ENCODE results near the gene CCN5.
"Not testable (repeated sequence)": the region's sequence is repeated elsewhere in the genome, so short reads cannot be mapped to it uniquely, and the experiment has no call there.

Gene CCN5

DNA sequence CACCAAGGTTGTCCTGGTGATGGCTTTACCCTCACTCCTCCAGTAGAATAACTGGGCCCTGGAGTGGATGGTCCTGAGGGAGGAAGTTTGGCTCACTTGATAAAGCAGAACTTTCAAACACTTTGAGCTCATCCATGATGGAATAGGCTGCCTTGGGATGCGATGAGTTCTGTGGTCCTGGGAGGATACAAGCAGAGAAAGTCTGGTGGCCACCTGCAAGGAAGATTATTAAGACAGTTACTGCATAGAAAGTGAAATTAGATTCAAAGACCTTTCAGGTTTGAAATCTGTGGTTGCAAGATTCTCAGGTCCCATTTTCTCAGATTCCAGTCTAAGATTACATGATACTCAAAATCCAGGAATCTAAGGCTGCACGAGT is 19.9 kb upstream of the CCN5 start:
- no peak for DNase-seq

DNA sequence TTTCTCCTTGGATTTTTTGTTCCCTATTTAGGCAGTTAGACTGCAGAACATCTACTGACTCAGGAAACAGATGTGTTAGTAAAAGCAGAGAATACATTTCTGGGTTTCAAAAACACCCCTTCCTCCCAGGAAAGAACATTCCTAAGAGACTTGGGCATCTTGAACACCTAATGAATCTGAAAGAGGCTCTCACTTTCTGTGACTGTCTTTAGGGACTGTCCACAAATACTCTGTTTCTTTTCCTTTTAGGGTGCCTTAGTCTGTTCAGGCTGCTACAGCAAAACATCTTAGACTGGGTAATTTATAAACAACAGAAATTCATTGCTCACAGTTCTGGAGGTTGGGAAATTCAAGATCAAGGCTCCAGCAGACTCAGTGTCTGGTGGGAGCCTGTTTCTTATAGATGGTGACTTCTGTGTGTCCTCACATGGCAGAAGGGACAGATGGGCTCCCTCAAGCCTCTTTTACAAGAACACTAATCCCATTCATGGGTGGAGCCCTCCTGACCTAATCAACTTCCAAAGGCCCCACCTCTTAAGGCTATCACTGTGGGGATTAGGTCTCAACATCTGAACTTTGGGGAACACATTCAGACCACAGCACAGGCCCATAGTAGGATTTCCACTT is 19.4 kb upstream of the CCN5 start:
- DNase-seq, result no peak

DNA sequence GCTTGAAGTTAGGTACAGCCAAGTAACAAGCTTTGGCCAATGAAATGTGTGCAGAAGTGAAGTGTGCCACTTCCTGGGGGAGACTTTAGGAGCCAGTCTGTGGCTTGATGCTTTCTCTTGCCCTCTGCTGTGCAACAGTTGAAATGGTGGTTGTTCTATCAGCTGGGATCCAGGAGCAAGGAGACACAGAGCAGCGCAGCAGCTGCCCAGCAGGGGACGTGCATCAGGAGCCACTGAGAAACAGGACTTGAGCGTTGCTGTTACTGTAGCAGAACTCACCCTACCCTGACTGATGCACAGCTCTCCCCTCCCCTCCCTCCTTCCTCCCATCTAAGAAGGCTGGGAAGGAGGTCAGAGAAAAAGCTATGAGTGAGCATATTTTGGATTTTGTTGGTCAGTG is 18.9 kb upstream of the CCN5 start:
- DNase-seq, result no peak

DNA sequence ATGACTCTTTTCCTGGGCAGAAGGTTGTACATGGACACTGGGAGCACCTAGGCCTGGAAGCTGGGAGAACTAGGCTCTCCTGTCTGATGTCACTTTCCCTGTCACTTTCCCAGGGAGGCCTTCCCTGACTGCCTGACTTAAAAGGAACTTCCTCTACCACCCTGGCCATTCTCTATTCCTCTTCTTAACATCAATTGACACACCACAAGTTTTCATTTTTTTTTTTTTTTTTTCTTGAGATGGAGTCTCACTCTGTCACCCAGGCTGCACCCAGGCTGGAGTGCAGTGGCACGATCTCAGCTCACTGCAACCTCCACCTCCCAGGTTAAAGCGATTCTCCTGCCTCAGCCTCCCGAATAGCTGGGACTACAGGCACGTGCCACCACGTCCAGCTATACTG is 18.1 kb upstream of the CCN5 start:
- DNase-seq, result not testable (repeated sequence)

DNA sequence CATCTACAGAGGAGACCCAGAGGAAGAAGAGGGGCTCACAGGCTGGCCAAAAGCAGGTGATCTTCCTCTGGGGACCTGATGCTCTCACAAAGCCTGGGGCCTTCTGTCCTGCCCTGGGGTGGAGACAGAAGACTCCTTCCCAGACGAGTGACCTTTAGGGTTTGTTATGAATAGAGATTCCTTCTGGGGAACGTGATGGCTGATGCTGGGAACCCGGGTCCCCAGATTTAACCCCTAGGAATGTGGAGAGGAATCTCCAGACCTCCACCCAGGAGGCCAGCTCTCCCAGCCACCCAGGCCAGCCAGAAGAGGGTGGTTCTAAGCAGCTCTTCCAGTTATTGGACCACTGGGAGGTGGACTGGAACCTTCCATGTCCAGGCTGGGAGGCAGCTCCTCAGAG is 16.8 kb upstream of the CCN5 start:
- DNase-seq, result no peak

DNA sequence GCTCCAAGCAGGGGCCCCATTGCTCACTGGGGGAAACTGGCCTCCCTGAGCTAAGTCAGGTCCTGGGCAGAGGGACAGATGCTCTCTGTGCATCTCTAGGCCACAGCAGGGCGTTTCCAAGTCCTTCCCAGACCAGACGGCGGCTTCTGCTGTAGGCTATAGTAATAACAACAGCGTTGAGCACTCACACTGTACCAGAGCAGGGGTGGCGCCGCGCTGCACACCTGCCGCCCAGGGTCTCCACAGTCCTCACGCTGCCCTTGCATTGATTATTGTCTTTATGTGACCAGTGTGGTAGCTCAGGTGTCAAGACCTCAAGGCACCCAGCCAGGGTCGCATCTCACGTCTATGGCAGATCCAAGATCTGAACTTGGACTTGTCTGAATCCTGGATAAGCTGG is 14.9 kb upstream of the CCN5 start:
- no peak for DNase-seq

DNA sequence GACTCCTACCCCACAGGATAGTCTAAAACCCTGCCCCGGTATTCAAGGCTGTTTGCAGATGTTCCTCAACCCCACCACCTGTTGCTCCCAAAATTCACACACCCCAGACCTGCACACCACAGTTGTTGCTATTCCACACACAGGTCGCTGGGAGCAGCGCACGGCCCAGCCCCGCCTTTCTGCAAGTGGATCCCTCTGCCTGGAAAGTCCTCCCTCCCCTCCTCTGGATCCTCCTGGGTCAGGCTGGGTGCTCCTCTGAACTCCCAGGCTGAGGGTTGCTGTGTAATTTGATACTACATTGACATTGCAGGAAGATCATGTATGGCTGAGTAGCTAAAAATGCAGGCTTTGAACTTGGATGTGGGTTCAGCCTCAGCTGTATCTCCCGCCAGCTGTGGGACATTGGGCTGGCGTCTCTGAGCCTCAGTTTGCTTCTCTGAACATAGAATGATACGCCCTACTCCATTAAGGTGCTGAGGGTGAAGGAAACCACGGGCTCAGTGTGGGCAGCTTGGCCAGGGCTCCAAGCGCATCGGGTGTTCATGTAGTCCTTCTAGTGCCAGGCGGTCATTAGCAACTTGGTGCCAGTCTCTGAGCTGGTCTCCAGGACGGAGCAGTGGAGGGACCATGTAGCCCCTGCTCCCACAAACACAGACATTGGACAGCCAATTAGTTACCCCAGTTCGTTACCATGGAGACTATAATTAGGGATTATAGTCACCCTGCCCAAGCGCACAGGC is 13.9 kb upstream of the CCN5 start:
- no peak for DNase-seq

DNA sequence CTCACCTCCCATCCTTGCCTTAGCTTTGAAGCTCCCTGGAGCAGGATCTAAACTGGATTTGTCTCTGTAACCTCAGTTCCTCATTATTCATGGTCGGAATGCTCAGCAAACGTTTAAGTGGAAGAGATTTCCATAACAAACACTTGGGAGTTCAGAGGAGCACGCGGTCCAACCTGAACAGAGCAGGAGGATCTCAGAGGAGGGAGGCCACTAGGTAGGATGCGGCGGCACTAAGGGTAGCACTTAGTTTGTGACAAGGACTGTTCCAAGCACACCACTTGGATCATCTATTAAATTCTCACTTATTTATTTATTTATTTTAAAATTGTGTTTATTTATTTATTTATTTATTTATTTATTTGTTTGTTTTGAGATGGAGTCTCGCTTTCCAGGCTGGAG is 13.3 kb upstream of the CCN5 start:
- DNase-seq, result no peak

DNA sequence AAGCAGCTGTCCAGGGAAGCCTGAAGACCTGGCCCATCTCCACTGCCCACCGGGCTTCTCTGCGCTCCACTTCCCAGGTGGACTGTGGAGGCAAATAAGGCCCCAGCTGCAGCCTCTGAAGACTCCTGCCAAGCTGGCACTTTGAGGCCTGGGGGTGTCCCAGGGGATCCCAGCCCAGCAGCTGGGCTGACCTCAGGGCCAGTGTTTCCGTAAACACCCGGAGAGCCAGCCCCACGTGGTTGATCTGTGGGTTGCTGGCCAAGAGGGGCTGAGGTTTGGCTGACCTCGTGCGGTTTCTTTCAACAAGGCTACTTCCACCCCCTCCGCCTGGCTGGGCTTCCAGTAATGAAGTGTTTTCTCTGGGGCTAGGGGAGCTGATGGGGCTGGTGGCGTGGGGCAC is 12.4 kb upstream of the CCN5 start:
- DNase-seq, result no peak

DNA sequence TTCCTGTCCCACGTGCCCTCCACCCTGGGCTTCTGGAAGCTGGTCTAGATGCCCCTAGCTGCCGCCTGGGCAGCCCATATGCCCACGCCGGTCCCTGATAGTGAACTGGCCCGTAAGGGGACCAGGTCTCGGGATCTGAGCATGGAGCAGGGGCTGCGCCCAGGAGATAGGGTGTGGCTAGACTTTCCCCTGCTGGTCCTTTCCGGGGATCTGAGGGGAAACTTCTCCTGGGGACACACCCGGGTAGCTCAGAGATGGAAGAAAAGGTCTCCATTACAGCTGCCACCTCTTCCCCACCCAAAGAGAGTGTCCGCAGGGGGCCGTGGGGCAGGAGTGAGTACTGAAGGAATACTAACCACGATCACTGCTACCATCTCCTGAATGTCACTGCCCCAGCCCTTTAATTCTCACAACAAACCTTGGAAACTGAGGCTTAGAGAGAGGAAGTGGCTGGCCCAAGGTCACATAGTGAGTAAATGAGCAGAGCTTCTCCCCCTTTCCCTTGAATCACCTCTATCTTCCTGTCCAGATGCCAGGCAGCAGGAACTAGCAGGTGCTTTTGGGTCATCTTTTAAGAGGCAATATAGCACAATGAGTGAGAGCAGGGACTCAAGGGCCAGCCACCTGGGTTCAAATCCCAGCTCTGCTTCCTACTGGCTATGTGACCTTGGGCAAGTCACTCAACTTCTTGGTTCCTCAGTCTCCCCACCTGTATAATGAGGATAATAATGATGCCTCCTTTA is 11.8 kb upstream of the CCN5 start:
- no peak for DNase-seq

DNA sequence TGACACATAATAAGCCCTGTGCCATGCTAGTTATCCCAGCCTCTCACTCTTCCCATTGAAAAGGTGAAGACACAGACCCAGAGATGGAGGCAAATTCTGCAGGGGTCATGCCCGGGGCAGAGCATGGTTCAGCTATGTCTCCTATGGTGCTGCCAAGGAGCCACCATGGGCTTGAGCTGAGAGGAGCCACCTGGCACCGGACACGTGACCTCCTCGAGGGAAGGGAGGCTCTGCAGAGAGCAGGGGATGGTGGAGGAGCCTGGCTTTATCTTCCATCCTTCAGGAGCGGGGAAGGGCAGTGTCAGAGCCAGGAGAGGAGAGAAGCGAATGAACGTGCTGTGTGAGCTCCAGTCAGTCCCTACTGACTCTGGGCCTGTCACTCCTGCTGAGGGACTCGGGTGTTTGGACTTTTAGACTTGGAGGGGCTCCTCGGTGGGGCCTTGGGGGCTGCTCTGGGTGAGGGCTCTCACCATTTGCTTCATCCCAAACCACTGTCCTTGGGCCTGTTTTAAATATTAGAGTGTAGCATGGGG is 11.1 kb upstream of the CCN5 start:
- DNase-seq, result no peak

DNA sequence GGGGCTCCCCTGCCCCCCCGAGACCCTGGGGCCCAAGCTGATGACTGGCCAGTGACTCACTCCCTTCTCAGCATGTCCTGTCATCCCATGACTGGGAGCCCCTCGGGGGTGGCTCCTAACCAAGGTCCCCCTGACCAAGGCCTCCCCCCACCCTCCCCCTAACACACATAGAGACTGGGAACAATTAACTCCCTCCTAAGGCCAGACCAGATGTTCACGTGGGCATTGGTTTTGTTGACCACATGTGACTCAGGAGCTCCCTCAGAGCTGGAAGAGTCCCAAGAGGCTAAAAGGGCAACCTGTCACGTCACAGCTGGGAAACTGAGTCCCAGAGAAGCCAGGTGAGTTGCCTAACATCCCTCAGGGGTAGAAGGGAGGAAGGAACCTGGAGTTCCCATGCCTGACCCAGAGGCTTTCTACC is 10.6 kb upstream of the CCN5 start:
- no peak for DNase-seq

DNA sequence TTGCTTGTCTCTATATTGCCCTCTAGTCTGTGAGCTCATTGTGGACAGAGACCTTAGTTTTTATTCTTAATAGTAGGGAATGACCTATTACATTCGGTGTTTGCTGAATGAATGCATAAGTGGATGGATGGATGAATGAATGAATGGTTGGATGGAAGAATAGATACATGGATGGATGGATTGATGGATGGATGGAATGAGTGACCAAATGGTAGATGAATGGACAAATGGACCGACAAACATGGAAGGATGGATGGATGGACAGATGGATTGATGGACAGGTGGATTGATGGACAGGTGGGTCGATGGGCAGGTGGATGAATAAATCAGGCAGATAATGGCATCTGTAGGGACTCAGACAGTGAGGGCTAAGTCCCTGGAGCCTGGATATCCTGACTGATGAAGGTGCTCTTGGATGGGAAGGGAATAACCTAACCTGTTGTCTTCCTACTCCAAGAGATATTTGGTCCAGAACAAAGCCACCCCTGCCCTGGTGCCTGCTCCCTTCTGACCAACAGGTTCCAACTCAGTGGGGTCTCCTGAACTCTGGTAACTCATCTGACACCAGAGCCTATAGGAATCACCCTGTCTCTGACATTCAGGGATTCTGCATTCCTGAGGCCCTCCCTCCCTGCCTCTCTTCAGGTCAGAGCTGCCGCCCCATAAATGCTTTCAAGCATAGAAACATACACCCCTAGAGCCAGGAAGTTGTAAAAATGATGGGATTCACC is 9.6 kb upstream of the CCN5 start:
- no peak for DNase-seq

DNA sequence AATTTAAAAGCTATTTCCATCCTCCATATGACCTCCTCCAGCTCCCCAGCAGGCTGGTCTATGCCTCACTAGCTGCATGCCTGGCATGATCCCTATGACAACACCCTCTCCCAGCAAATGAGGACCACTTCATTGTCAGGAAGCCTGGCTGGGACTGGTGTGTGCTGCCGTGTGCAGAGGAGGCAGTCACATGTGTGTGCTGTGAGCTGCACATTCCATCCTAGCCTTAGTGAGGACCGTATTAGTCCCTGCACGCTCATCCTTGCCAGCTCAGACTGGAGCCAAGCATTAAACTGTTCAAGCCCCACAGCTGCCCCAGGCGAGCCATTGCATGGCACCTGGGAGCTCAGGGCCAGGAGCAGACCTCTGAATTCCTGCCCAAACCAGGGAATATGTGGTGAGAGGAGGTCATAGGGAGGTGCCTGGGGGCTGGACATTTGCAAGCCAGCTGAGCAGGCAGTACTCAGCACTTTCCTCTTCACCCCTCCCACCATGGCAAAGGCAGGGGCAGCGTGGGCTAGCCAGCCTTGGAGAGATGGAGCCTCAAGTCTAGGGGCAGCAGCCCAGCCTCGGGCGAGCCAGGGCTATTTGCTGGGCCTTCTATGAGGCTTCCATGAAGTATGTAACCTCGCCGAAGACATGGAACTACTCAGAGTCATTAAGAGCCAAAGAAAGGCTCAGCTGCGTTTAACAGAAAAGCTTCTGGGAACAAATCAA is 8.7 kb upstream of the CCN5 start:
- no peak for DNase-seq

DNA sequence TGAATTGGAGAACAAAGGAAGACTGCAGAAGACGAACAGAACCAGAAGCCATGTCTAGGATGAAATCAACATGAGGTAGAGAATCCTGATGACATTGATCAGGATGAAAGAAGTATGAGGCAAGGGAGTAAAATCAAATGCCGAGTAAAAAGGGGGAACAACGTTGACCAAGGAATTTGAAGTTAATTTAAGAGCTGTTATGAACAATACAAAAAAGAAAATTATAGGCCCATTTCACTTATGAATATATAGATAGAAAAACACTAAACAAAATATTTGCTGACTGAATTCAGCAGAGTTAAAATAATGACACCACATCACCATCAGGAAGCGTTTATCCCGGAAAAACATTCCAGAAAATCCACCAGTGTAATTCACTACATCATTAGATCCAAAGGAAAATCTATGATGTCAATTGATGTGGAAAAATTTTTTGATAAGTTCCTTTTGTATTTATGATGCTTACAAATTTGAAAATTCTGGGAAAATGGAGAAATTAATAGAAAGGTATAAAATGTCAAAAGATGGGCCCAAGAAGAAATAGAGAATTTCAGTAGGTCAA is 8.1 kb upstream of the CCN5 start:
- DNase-seq, result no peak

DNA sequence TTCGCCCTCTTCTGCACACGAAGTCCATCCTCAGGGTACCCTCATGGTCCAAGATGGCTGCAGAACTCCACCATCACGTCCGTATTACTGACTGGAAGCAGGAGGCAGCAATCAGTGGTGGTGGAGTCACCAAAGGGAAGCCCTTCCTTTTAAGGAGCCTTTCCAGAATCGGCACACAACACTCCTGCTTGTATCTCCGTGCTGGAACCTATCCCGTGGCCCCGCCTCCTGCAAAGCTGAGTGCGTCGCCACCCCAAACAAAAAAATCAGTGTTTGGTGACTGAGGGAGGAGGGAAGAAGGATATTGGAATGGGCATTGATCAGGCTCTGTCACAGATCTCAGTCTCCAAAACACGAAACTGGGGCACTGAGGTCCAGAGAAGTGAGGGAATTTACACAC is 5.8 kb upstream of the CCN5 start:
- DNase-seq, result no peak

DNA sequence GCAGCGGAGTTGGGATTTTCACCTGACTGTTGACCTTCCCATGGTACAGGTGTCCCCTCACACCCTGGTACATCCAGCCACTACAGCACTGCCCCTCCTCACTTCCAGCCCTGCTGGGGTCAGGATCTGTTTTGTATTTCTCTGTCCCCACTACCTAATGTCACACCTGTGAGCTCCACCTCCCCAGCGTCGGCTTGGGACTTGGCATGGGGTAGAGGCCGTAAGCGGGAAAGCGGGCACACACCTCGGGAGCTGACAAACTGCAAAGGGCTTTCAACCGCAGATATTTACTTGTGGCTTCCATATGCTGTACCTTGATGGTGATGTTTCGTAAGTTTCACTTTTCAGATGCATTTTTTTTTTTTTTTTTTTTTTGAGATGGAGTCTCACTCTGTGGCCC is 5.4 kb upstream of the CCN5 start:
- no peak for DNase-seq

DNA sequence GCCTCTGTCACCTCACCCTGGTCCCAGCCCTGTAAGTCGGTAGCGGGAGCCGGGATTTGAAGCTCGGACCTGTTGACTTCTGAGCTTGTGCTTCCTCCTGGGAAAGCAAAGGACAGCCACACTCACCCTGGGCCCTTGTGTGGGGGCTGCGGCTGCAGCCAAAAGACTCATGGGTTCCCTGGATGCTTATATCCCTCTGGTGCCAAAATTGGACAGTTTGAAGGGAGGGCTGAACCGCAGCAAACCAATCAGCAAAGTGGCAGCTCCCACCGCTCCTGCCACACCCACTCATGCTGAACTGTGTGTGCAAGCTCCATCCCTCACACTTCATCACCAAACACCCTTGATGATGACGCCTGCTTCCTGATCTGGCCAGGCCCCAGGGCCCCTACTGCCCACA is 3.9 kb upstream of the CCN5 start:
- no peak for DNase-seq

DNA sequence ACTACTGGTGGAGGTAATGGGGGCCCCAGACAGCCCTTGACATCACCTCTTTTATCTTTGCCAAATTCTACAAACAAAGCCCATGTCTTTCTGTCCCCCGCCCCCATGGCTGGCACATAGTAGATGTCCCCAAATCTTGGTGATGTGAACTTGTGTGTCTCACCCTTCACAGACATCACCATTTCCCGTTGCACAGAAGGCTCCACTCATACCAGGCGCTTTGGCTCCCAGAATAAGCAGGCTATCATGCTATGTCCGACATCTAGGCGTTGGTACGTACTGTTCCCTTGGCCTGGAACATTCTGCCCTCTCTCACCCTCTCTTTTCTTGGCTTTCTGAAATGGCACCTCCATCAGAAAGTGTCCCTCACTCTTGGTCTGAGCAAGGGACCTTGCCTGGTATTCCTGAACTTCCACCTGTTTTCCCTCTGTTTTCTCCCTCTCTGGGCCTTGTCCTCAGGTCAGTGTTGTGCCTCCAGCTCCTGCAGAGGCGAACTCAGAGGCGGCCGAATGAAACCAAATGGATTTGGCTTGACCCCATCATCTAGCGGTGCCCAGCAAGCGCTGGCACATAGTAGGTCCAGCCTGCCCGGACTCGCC is 968 bp upstream of the CCN5 start:
- DNase-seq, result no peak

DNA sequence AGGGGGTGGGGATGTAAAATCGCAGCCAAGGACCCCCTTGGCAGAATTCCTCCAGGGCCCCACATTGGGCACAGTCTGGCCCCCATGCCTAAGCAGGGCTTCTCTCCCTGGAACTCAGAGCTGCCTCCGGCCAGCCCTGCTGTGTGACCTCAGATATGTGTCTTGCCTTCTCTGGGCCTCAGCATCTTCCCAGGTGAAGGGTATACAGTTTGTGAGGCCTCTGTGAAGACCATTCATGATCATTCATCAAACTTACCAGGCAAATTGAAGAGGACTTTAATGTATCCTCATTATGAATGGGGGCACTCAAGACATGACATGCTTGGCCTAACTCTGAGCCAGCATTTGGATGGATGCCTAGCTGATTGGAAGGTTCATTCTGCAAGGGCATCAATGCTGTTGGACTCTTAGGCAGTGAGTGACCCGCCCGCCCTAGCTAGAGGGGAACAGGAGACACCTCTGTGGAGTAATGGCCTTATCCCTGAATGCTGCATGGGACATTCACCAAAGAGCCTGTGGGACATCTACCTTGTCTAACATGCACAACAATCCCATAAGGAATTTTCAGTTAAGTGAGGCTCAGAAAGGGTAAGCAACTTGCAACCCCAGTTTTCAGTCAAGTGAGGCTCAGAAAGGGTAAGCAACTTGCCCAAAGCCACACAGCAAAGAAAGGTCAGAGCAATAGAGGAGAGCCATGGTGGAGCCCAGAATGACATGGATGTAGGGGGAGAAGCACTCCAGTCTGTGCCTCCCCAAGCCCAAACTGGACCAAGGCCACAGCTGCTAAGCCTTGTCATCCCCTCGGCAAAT is 535 bp downstream of the CCN5 start:
- no peak for DNase-seq
